Liver (tissue), 9 donors: ENCODE measurements around the gene CCDC110. TPM values are rescaled to one million over a fixed set of nuclear protein-coding genes. Genes with fewer than 3 reads are reported as not detected.

Experiments used
- DNase-seq: peaks from one replicate; pipeline ENCODE4 v3.0.0-alpha.2; 2017; ENCODE audit warnings: low spot score
- H3K27ac ChIP-seq, 2 donors: one replicate each; pipeline ENCODE4 v1.7.0; 2013; ENCODE audit warnings: inconsistent platforms in 2 of 2, low read length in 2 of 2, control low read depth in 1 of 2, low read depth in 1 of 2, mild to moderate bottlenecking in 1 of 2
- H3K27me3 ChIP-seq, 4 donors: one replicate each; pipeline versions ENCODE4 v1.6.1 to v1.7.0; 2013; ENCODE audit warnings: low read length in 3 of 4, inconsistent platforms in 1 of 4, mild to moderate bottlenecking in 1 of 4, moderate library complexity in 1 of 4; ENCODE audit not compliant: control insufficient read depth in 4 of 4, insufficient read depth in 4 of 4
- H3K36me3 ChIP-seq, 4 donors: one replicate each; pipeline versions ENCODE4 v1.6.1 to v1.7.0; 2013; ENCODE audit warnings: low read length in 3 of 4, mild to moderate bottlenecking in 3 of 4, low read depth in 1 of 4, moderate library complexity in 1 of 4; ENCODE audit not compliant: control insufficient read depth in 4 of 4, insufficient read depth in 3 of 4
- H3K4me1 ChIP-seq, 4 donors: one replicate each; pipeline versions ENCODE4 v1.6.1 to v1.7.0; 2013; ENCODE audit warnings: low read length in 3 of 4, mild to moderate bottlenecking in 3 of 4, moderate library complexity in 1 of 4; ENCODE audit not compliant: control insufficient read depth in 4 of 4, insufficient read depth in 4 of 4
- H3K4me3 ChIP-seq, 3 donors: one replicate each; pipeline versions ENCODE4 v1.6.1 to v1.7.0; 2013; ENCODE audit warnings: low read length in 3 of 3, control low read depth in 1 of 3, low read depth in 1 of 3, mild to moderate bottlenecking in 1 of 3
- H3K9ac ChIP-seq, 2 donors: one replicate each; pipeline ENCODE4 v1.7.0; 2013; ENCODE audit warnings: low read length in 2 of 2, mild to moderate bottlenecking in 2 of 2, moderate library complexity in 2 of 2, control low read depth in 1 of 2, low read depth in 1 of 2
- H3K9me3 ChIP-seq, 4 donors: one replicate each; pipeline versions ENCODE4 v1.6.1 to v1.7.0; 2013; ENCODE audit warnings: low read length in 3 of 4; ENCODE audit not compliant: control insufficient read depth in 4 of 4
- EGR1 ChIP-seq, 2 donors: IDR thresholded peaks; 2 replicates each; pipeline ENCODE4 v1.6.1; 2016 to 2018; ENCODE audit warnings: antibody characterized with exemption in 2 of 2, low read depth in 2 of 2
- FOXA1 ChIP-seq: IDR thresholded peaks from 2 replicates; pipeline ENCODE4 v1.6.1; 2016; ENCODE audit warnings: antibody characterized with exemption
- FOXA2 ChIP-seq: IDR thresholded peaks from 2 replicates; pipeline ENCODE4 v1.6.1; 2016; ENCODE audit warnings: antibody characterized with exemption
- HNF4A ChIP-seq, 2 donors: conservative IDR thresholded peaks; 2 replicates each; pipeline ENCODE4 v1.6.1; 2016; ENCODE audit warnings: antibody characterized with exemption in 2 of 2, mild to moderate bottlenecking in 2 of 2
- HNF4G ChIP-seq: IDR thresholded peaks from 2 replicates; pipeline ENCODE4 v1.6.1; 2016; ENCODE audit warnings: antibody characterized with exemption
- JUND ChIP-seq, 2 donors: IDR thresholded peaks; 2 replicates each; pipeline ENCODE4 v1.6.1; 2016; ENCODE audit warnings: antibody characterized with exemption in 2 of 2
- NR2F2 ChIP-seq: IDR thresholded peaks from 2 replicates; pipeline ENCODE4 v1.6.1; 2016; ENCODE audit warnings: antibody characterized with exemption
- RAD21 ChIP-seq, 2 donors: IDR thresholded peaks; 2 replicates each; pipeline ENCODE4 v1.6.1; 2016; ENCODE audit warnings: antibody characterized with exemption in 2 of 2, mild to moderate bottlenecking in 2 of 2
- REST ChIP-seq: IDR thresholded peaks from 2 replicates; pipeline ENCODE4 v1.6.1; 2016; ENCODE audit warnings: antibody characterized with exemption, mild to moderate bottlenecking
- RXRA ChIP-seq, 2 donors: IDR thresholded peaks; 2 replicates each; pipeline ENCODE4 v1.6.1; 2017 to 2018; ENCODE audit warnings: antibody characterized with exemption in 2 of 2, mild to moderate bottlenecking in 1 of 2
- SP1 ChIP-seq: IDR thresholded peaks from 2 replicates; pipeline ENCODE4 v1.6.1; 2018; ENCODE audit warnings: antibody characterized with exemption, mild to moderate bottlenecking
- TAF1 ChIP-seq: conservative IDR thresholded peaks from 2 replicates; pipeline ENCODE4 v1.6.1; 2016; ENCODE audit warnings: antibody characterized with exemption, mild to moderate bottlenecking
- YY1 ChIP-seq: IDR thresholded peaks from 2 replicates; pipeline ENCODE4 v1.6.1; 2016; ENCODE audit warnings: antibody characterized with exemption, mild to moderate bottlenecking
- WGBS: extraction: QIAGEN DNeasy Blood & Tissue Kit; methylation state at CpG from one replicate; pipeline ENCODE4 v1.1.7; 2013; 5-methylcytosine and 5-hydroxymethylcytosine counted together
- polyA plus RNA-seq, 2 donors: library from polyadenylated mRNA; stranded (reverse) in 1 of 2; unstranded in 1 of 2; fragments of 200-250 nt in 1 of 2; fragments of >200 nt in 1 of 2; fragmentation: Nextera tagmentation in 1 of 2; extraction: Ambion mirVana in 1 of 2; gene quantifications; one replicate each; pipeline versions ENCODE4 v1.2.1 to v1.2.3, GENCODE V29; 2013 to 2015
- total RNA-seq, 2 donors: library from RNA; depleted of rRNA; stranded (reverse); fragments of >200 nt; gene quantifications; one replicate each; pipeline ENCODE4 v1.2.3, GENCODE V29; 2014
- TF ChIP-seq, protein P1 (sequence below): IDR thresholded peaks from 2 replicates; pipeline ENCODE4 v1.6.1; 2016; ENCODE audit warnings: antibody characterized with exemption
- TF ChIP-seq, protein P2 (sequence below): IDR thresholded peaks from 2 replicates; pipeline ENCODE4 v1.6.1; 2016; ENCODE audit warnings: antibody characterized with exemption
- TF ChIP-seq, protein P3 (sequence below): fragments of 150-350 bp; IDR thresholded peaks from 2 replicates; pipeline ENCODE4 v1.5.1; 2017; ENCODE audit warnings: improper control_type of control experiment, low read depth, low read length; ENCODE audit not compliant: missing input control
- TF ChIP-seq, protein P4 (sequence below): IDR thresholded peaks from 2 replicates; pipeline ENCODE4 v1.6.1; 2016; ENCODE audit warnings: antibody characterized with exemption
- donor health status: healthy.
- donor health status: healthy.
- donor health status: healthy.
- donor health status: healthy.
- donor health status: healthy.

Gene CCDC110
- total RNA-seq (1 to 10 TPM in 1 of 2 donors, not detected in 1; 1.5 TPM), polyA plus RNA-seq (under 1 TPM; 0.45 to 0.60 TPM)

GRCh38 chr4:185471235-185472102, at the start of gene CCDC110:
TSS of gene CCDC110 (minus strand) at chr4:185471733. CDS start at chr4:185471683, 50 bp downstream.
- Histone ChIP-seq H3K9ac (peak within 1 kb of the TSS; percentile 65 to 77), H3K36me3 (no peaks in the 10 kb centered on the region), H3K4me1 (peaks cover 2 to 10% (median 7%) of the 10 kb centered on the region in 4 donors), H3K9me3 (no peaks in the 10 kb centered on the region), H3K27me3 (no peaks in the 10 kb centered on the region), H3K4me3 (peak within 1 kb of the TSS; percentile 70 to 91 (median 78)), H3K27ac (peak within 1 kb of the TSS; percentile 53 to 66)
- TF ChIP-seq RXRA (IDR thresholded peaks at IDR 0.05) (no peak), FOXA2 (no peak), YY1 (no peak), RAD21 (IDR thresholded peaks at IDR 0.05) (peak; percentile 49 to 66), HNF4G (no peak), SP1 (no peak), TAF1 (no peak), NR2F2 (no peak), REST (peak; percentile 16), JUND (IDR thresholded peaks at IDR 0.05) (no peak)
- TF ChIP-seq, protein P1, sequence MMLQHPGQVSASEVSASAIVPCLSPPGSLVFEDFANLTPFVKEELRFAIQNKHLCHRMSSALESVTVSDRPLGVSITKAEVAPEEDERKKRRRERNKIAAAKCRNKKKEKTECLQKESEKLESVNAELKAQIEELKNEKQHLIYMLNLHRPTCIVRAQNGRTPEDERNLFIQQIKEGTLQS: no peak
- TF ChIP-seq, protein P2, sequence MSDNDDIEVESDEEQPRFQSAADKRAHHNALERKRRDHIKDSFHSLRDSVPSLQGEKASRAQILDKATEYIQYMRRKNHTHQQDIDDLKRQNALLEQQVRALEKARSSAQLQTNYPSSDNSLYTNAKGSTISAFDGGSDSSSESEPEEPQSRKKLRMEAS: no peak
- TF ChIP-seq, protein P3, sequence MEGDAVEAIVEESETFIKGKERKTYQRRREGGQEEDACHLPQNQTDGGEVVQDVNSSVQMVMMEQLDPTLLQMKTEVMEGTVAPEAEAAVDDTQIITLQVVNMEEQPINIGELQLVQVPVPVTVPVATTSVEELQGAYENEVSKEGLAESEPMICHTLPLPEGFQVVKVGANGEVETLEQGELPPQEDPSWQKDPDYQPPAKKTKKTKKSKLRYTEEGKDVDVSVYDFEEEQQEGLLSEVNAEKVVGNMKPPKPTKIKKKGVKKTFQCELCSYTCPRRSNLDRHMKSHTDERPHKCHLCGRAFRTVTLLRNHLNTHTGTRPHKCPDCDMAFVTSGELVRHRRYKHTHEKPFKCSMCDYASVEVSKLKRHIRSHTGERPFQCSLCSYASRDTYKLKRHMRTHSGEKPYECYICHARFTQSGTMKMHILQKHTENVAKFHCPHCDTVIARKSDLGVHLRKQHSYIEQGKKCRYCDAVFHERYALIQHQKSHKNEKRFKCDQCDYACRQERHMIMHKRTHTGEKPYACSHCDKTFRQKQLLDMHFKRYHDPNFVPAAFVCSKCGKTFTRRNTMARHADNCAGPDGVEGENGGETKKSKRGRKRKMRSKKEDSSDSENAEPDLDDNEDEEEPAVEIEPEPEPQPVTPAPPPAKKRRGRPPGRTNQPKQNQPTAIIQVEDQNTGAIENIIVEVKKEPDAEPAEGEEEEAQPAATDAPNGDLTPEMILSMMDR: peak; percentile 59
- WGBS: 1% methylated on average over 93 of the region's 93 CpGs
- DNase-seq: peak; percentile 90

DNA sequence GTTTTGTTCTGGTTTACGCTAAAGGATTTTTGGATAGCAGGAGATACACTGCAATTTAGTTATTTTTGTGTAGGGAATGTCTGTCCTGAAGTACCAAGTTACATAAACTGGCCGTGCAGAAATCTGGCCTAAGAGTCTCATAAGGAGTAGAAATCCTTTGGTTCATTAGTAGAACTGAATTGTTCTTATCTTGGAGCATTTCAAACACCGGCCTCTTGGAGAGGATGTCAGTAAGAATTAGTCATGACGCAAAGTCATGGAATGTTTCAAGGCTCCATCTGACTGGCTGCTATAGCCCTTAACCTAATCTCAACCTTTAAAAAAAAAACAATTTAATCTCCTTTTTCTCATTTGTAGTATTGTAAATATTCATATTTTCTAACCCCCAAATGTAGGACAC, 48.6 kb upstream of the CCDC110 start:
- Histone ChIP-seq H3K27me3 (no peaks in the 10 kb centered on the region), H3K4me3 (no peak overlapping the region), H3K9me3 (no peaks in the 10 kb centered on the region), H3K36me3 (no peaks in the 10 kb centered on the region), H3K9ac (no peak overlapping the region), H3K4me1 (no peaks in the 10 kb centered on the region), H3K27ac (no peak overlapping the region)
- TF ChIP-seq NR2F2 (no peak), EGR1 (IDR thresholded peaks at IDR 0.05; ENCODE audit: low read depth in 2 of 2) (no peak), SP1 (no peak), RAD21 (IDR thresholded peaks at IDR 0.05) (no peak), REST (no peak), TAF1 (no peak), FOXA1 (no peak), HNF4A (conservative IDR thresholded peaks at IDR 0.05) (no peak)
- TF ChIP-seq, protein P1: no peak
- TF ChIP-seq, protein P4, sequence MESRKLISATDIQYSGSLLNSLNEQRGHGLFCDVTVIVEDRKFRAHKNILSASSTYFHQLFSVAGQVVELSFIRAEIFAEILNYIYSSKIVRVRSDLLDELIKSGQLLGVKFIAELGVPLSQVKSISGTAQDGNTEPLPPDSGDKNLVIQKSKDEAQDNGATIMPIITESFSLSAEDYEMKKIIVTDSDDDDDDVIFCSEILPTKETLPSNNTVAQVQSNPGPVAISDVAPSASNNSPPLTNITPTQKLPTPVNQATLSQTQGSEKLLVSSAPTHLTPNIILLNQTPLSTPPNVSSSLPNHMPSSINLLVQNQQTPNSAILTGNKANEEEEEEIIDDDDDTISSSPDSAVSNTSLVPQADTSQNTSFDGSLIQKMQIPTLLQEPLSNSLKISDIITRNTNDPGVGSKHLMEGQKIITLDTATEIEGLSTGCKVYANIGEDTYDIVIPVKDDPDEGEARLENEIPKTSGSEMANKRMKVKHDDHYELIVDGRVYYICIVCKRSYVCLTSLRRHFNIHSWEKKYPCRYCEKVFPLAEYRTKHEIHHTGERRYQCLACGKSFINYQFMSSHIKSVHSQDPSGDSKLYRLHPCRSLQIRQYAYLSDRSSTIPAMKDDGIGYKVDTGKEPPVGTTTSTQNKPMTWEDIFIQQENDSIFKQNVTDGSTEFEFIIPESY: no peak
- 70% methylated on average over 4 of the region's 4 CpGs for WGBS
- DNase-seq: no peak
